K562 (cell line): ENCODE results near the gene PIP4K2C. TPM values are rescaled to one million over a fixed set of nuclear protein-coding genes. Genes with fewer than 3 reads are reported as not detected.

Experiments
- ATAC-seq: fragments of 200-7000 bp; cut with Tn5 transposase; 3 replicates; pipeline ENCODE4 v1.9.1; 2020; ENCODE audit warnings: moderate library complexity
- BruUV-seq: library from RNA; stranded (reverse); fragments of 400-500 nt; replicated peaks from 2 replicates; lab custom pipeline; 2021; lab: Mats Ljungman, UMichigan
- CTCF ChIA-PET: fragments of 300-600 bp; formaldehyde crosslinking; extraction: SDS; loops from one replicate; lab custom pipeline; 2021; ENCODE audit warnings: low intra/inter-chr PET ratio; lab: Yijun Ruan, JAX
- POLR2A ChIA-PET: fragments of 300-600, 350-650 bp; sonication (Branson Sonifier 250); formaldehyde crosslinking; extraction: SDS; loops from one replicate; lab custom pipeline; 2021; ENCODE audit warnings: antibody characterized with exemption, inconsistent platforms; lab: Yijun Ruan, JAX
- DNase-seq, 4 experiments: peaks; one replicate each; pipeline versions ENCODE4 v3.0.0 to v3.0.0-alpha.2; 2011 to 2018; ENCODE audit warnings: low spot score in 3 of 4, mixed read lengths in 3 of 4; ENCODE audit errors: extremely low read depth in 1 of 4
- FAIRE-seq: peaks from 2 replicates; lab custom pipeline; 2011; peaks lifted over from hg19 to GRCh38; lab: Jason Lieb, UNC
- H2AFZ ChIP-seq: 2 replicates; pipeline ENCODE4 v1.6.0; 2011; ENCODE audit warnings: low read depth, low read length, control low read depth, inconsistent platforms
- H3K27ac ChIP-seq: fragments of 200-600 bp; 3 replicates; pipeline ENCODE4 v1.8.0; 2011; ENCODE audit warnings: low read depth, mild to moderate bottlenecking, control low read depth, inconsistent platforms, low read length, moderate library complexity, mixed read lengths; ENCODE audit errors: extremely low read depth
- H3K27me3 ChIP-seq, 2 experiments: fragments of 300-600 bp in 1 of 2; 2 replicates in 1 of 2; 3 replicates in 1 of 2; pipeline versions ENCODE4 v1.6.0 to v1.8.0; 2011; ENCODE audit warnings: inconsistent platforms in 2 of 2, low read length in 2 of 2, mild to moderate bottlenecking in 1 of 2, mixed read lengths in 1 of 2, moderate library complexity in 1 of 2; ENCODE audit not compliant: control insufficient read depth in 2 of 2, insufficient read depth in 2 of 2
- H3K36me3 ChIP-seq: fragments of 300-600 bp; 3 replicates; pipeline ENCODE4 v1.8.0; 2011; ENCODE audit warnings: mild to moderate bottlenecking, low read length, inconsistent platforms; ENCODE audit not compliant: control insufficient read depth, insufficient read depth
- H3K4me1 ChIP-seq, 2 experiments: fragments of 200-600 bp in 1 of 2; replicated peaks in 1 of 2; 2 replicates in 1 of 2; 3 replicates in 1 of 2; pipeline versions ENCODE4 v1.5.1 to v1.8.0; 2011; ENCODE audit warnings: inconsistent platforms in 2 of 2, low read length in 2 of 2, mild to moderate bottlenecking in 1 of 2, mixed read lengths in 1 of 2, moderate library complexity in 1 of 2; ENCODE audit not compliant: control insufficient read depth in 2 of 2, insufficient read depth in 2 of 2
- H3K4me2 ChIP-seq: 2 replicates; pipeline ENCODE4 v1.6.1; 2011; ENCODE audit warnings: low read length, control low read depth, inconsistent platforms, mixed read lengths; ENCODE audit not compliant: insufficient read depth
- H3K4me3 ChIP-seq: fragments of 200-600 bp; sonication (generic), shearing (Covaris generic); 2 replicates; pipeline ENCODE4 v1.5.1; 2016; ENCODE audit warnings: control low read depth, inconsistent platforms
- H3K79me2 ChIP-seq: fragments of 200-600 bp; 3 replicates; pipeline ENCODE4 v1.8.0; 2011; ENCODE audit warnings: low read length, inconsistent platforms; ENCODE audit not compliant: control insufficient read depth, insufficient read depth
- H3K9ac ChIP-seq, 2 experiments: 2 replicates each; pipeline versions ENCODE4 v1.6.0 to v1.6.1; 2011; ENCODE audit warnings: low read depth in 2 of 2, low read length in 2 of 2, control low read depth in 1 of 2, inconsistent platforms in 1 of 2, mild to moderate bottlenecking in 1 of 2, mixed read lengths in 1 of 2; ENCODE audit not compliant: insufficient read depth in 1 of 2
- H3K9me1 ChIP-seq: one replicate; pipeline ENCODE4 v1.6.0; 2011; ENCODE audit warnings: inconsistent platforms, mild to moderate bottlenecking, low read length, moderate library complexity; ENCODE audit not compliant: control insufficient read depth, insufficient read depth
- H3K9me3 ChIP-seq: replicated peaks from 2 replicates; pipeline ENCODE4 v1.5.1; 2011; ENCODE audit warnings: low read depth, low read length, inconsistent platforms; ENCODE audit not compliant: control insufficient read depth, insufficient read depth
- H4K20me1 ChIP-seq: replicated peaks from 2 replicates; pipeline ENCODE4 v1.6.1; 2011; ENCODE audit warnings: low read length, inconsistent platforms, mixed read lengths; ENCODE audit not compliant: control insufficient read depth, insufficient read depth
- CEBPG ChIP-seq, 3 experiments: fragments of 200-800 bp in 1 of 3; sonication (Bioruptor generic) in 1 of 3; sonication (generic) in 1 of 3; formaldehyde crosslinking in 1 of 3; IDR thresholded peaks in 2 of 3; conservative IDR thresholded peaks in 1 of 3; 2 replicates each; pipeline versions ENCODE4 v1.6.1 to v1.8.0; 2016 to 2022; ENCODE audit warnings: missing compliant biosample characterization in 2 of 3, missing genetic modification characterization in 2 of 3, mild to moderate bottlenecking in 1 of 3, missing genetic modification reagents in 1 of 3
- NR4A1 ChIP-seq, 2 experiments: fragments of 250-450 bp in 1 of 2; fragments of 450-650 bp in 1 of 2; sonication (Bioruptor Pico) in 1 of 2; IDR thresholded peaks; 2 replicates each; pipeline versions ENCODE4 v1.4.0 to v1.6.1; 2016 to 2020; ENCODE audit warnings: mild to moderate bottlenecking in 2 of 2, missing compliant biosample characterization in 1 of 2, missing genetic modification characterization in 1 of 2, moderate library complexity in 1 of 2
- RBM14 ChIP-seq: fragments of 200-400 bp; formaldehyde crosslinking; IDR thresholded peaks from 2 replicates; pipeline ENCODE4 v1.6.1; 2018; ENCODE audit warnings: low read depth, mild to moderate bottlenecking, low read length, moderate library complexity, borderline replicate concordance; ENCODE audit not compliant: insufficient read depth
- RBM17 ChIP-seq: fragments of 200-400 bp; formaldehyde crosslinking; IDR thresholded peaks from 2 replicates; pipeline ENCODE4 v1.6.1; 2017; ENCODE audit warnings: low read depth, mild to moderate bottlenecking, low read length, borderline replicate concordance
- RBM39 ChIP-seq: fragments of 200-400 bp; formaldehyde crosslinking; optimal IDR thresholded peaks from 2 replicates; pipeline ENCODE3; 2018; ENCODE audit warnings: low read depth, low read length
- WGBS: fragments of 100-300 bp; shearing (Covaris generic); methylation state at CpG from one replicate; pipeline ENCODE4 v1.1.6; 2016; ENCODE audit warnings: low coverage, mixed read lengths; ENCODE audit not compliant: insufficient coverage; ENCODE audit errors: missing lambda C conversion rate; 5-methylcytosine and 5-hydroxymethylcytosine counted together
- in situ Hi-C: fragments of 300-500 bp; cut with MboI; formaldehyde crosslinking; loops from 4 replicates; pipeline ENCODE4 v1.15.0; 2018; ENCODE audit warnings: inconsistent platforms, mixed read lengths
- intact Hi-C: fragments of 100-400 bp; cut with micrococcal nuclease; formaldehyde crosslinking; loops from 2 replicates; pipeline ENCODE4 v1.14.2; 2022
- polyA plus RNA-seq, 8 experiments: library from polyadenylated mRNA; depleted of rRNA in 4 of 8; stranded (reverse) in 5 of 8; unstranded in 3 of 8; fragments of >200 nt; fragmentation: Nextera tagmentation in 2 of 8; fragmentation: Illumina TruSeq in 1 of 8; extraction: Ambion mirVana in 2 of 8; extraction: Trizol in 1 of 8; gene quantifications; 2 replicates each; pipeline versions ENCODE4 v1.2.1 to v1.2.3, GENCODE V29; 2011 to 2014; ENCODE audit warnings: inconsistent platforms in 1 of 8, missing spikeins in 1 of 8
- total RNA-seq, 7 experiments: library from RNA; depleted of rRNA in 6 of 7; stranded (reverse); fragments of >200 nt in 6 of 7; fragmentation: Illumina TruSeq in 2 of 7; extraction: Trizol in 2 of 7; gene quantifications; 2 replicates each; pipeline versions ENCODE4 v1.2.1 to v1.2.3, GENCODE V29; 2011 to 2021; ENCODE audit warnings: low replicate concordance in 1 of 7

The PIP4K2C gene
- total and polyA plus RNA-seq, 9 of the 15 experiments (the other 6 are each of a cell fraction or from before 2014, with no cell fraction given): 9.0 to 41.4 (median 18.3) TPM

GRCh38 chr12:57584050-57584449 lies 6.9 kb upstream of the PIP4K2C start:
- Histone ChIP-seq H3K4me3 (no peak overlapping the region), H2AFZ (no peak overlapping the region), H3K79me2 (no peaks in the 10 kb centered on the region), H3K4me1 (peaks cover under 1 to 3% of the 10 kb centered on the region in 2 experiments; a peak in 3 of 5 replicates), H4K20me1 (peaks cover 3% of the 10 kb centered on the region; the same call in 1 of the 2 replicates), H3K27me3 (no peaks in the 10 kb centered on the region), H3K9me1 (no peaks in the 10 kb centered on the region), H3K9me3 (no peaks in the 10 kb centered on the region), H3K27ac (no peak overlapping the region), H3K36me3 (peaks cover 61% of the 10 kb centered on the region; the same call in 2 of the 3 replicates), H3K9ac (no peak overlapping the region), H3K4me2 (no peak overlapping the region)
- intact Hi-C loops: no loop called here
- TF ChIP-seq RBM17 (no peak), RBM39 (no peak), CEBPG (CRISPR knock-in tag; IDR thresholded peaks at IDR 0.05) (no peak), CEBPG (tag; conservative IDR thresholded peaks at IDR 0.05 in 1 of 2, IDR thresholded peaks at IDR 0.05 in 1 of 2) (no peak), NR4A1 (CRISPR knock-in tag; IDR thresholded peaks at IDR 0.05) (no peak), NR4A1 (tag; IDR thresholded peaks at IDR 0.05) (no peak), RBM14 (no peak)
- no TSS peak for BruUV-seq
- ATAC-seq: no peak
- in situ Hi-C loops: no loop called here
- WGBS: 100% methylated on average over 2 of the region's 2 CpGs
- DNase-seq: no peak
- ChIA-PET POLR2A (interaction anchor here (1.2 to 1.4 kb wide), 4 partner anchors 9 to 69 kb away, joined by 3 to 9 read pairs (median 5); no protein-coding TSS in a partner anchor), CTCF (interaction anchor here (1.0 to 4.6 kb wide), 8 partner anchors 37 to 322 kb away, joined by 3 to 36 read pairs (median 9); partner anchors contain the start of gene B4GALNT1)
- no peak for FAIRE-seq
